ENCODE data around the gene LARGE1. TPM values are rescaled to one million over a fixed set of nuclear protein-coding genes. Genes with fewer than 3 reads are reported as not detected.

The LARGE1 gene
- polyA plus RNA-seq, 3 donors = 0.05 to 0.13 TPM; not detected in 1

GRCh38 chr22:33932997-33933396 lies 12.7 kb upstream of the LARGE1 start:
- Histone ChIP-seq H3K27ac (ENCODE audit: low read depth in 1 of 2, low read length in 2 of 2) (no peak overlapping the region), H3K9me3 (replicated peaks in 1 of 2; ENCODE audit: control insufficient read depth in 1 of 2, insufficient read depth in 1 of 2, low read length in 2 of 2) (no peaks in the 10 kb centered on the region), H3K27me3 (ENCODE audit: control insufficient read depth in 2 of 2, insufficient read depth in 2 of 2, low read length in 2 of 2) (no peaks in the 10 kb centered on the region), H3K4me1 (ENCODE audit: control insufficient read depth in 1 of 2, insufficient read depth in 2 of 2, low read length in 2 of 2) (no peaks in the 10 kb centered on the region), H3K4me2 (replicated peaks; ENCODE audit: extremely low read depth, low read length, poor library complexity, severe bottlenecking) (no peak overlapping the region), H3K79me2 (ENCODE audit: insufficient read depth, low read length) (no peaks in the 10 kb centered on the region), H3K4me3 (replicated peaks in 1 of 3; ENCODE audit: low read depth in 2 of 3, low read length in 3 of 3) (no peak overlapping the region), H3K9ac (ENCODE audit: insufficient read depth, low read length, poor library complexity, severe bottlenecking) (no peak overlapping the region), H2AFZ (ENCODE audit: insufficient read depth, low read depth, low read length, poor library complexity, severe bottlenecking) (no peak overlapping the region), H3K36me3 (replicated peaks in 1 of 2; ENCODE audit: control insufficient read depth in 1 of 2, insufficient read depth in 2 of 2, low read length in 2 of 2) (no peaks in the 10 kb centered on the region), H4K20me1 (ENCODE audit: insufficient read depth, low read length) (no peaks in the 10 kb centered on the region)
- peaks cover 0 to 8% (median 4%) of the 10 kb centered on the region in 7 donors for H3K9me3 Mint-ChIP-seq
- intact Hi-C loops (cut with micrococcal nuclease) = no loop called here
- WGBS (ENCODE audit: insufficient coverage) = 100% methylated on average over 1 of the region's 2 CpGs
- no peak overlapping the region for H3K27ac Mint-ChIP-seq
- peaks cover 0 to 9% (median 7%) of the 10 kb centered on the region in 3 donors for H3K27me3 Mint-ChIP-seq (ENCODE audit: low read depth in 3 of 3)
- H3K4me1 Mint-ChIP-seq = no peaks in the 10 kb centered on the region
- DNase-seq = no peak
- TF ChIP-seq CTCF (IDR thresholded peaks at IDR 0.05) = no peak
- H3K36me3 Mint-ChIP-seq = no peaks in the 10 kb centered on the region
- no peak overlapping the region for H3K4me3 Mint-ChIP-seq

- Mint-ChIP-seq H3K4me3 (no peak overlapping the region), H3K9me3 (peaks cover 0 to 7% (median 0%) of the 10 kb centered on the region in 7 donors), H3K27ac (no peak overlapping the region), H3K4me1 (no peaks in the 10 kb centered on the region), H3K36me3 (no peaks in the 10 kb centered on the region), H3K27me3 (ENCODE audit: low read depth in 3 of 3) (peaks cover 0 to 11% (median 8%) of the 10 kb centered on the region in 3 donors)
- Histone ChIP-seq H3K4me2 (replicated peaks; ENCODE audit: extremely low read depth, low read length, poor library complexity, severe bottlenecking) (no peak overlapping the region), H3K4me3 (replicated peaks in 1 of 3; ENCODE audit: low read depth in 2 of 3, low read length in 3 of 3) (no peak overlapping the region), H2AFZ (ENCODE audit: insufficient read depth, low read depth, low read length, poor library complexity, severe bottlenecking) (no peak overlapping the region), H3K9me3 (replicated peaks in 1 of 2; ENCODE audit: control insufficient read depth in 1 of 2, insufficient read depth in 1 of 2, low read length in 2 of 2) (no peaks in the 10 kb centered on the region), H3K27me3 (ENCODE audit: control insufficient read depth in 2 of 2, insufficient read depth in 2 of 2, low read length in 2 of 2) (no peaks in the 10 kb centered on the region), H3K27ac (ENCODE audit: low read depth in 1 of 2, low read length in 2 of 2) (no peak overlapping the region), H3K36me3 (replicated peaks in 1 of 2; ENCODE audit: control insufficient read depth in 1 of 2, insufficient read depth in 2 of 2, low read length in 2 of 2) (no peaks in the 10 kb centered on the region), H3K79me2 (ENCODE audit: insufficient read depth, low read length) (no peaks in the 10 kb centered on the region), H4K20me1 (ENCODE audit: insufficient read depth, low read length) (no peaks in the 10 kb centered on the region), H3K9ac (ENCODE audit: insufficient read depth, low read length, poor library complexity, severe bottlenecking) (no peak overlapping the region), H3K4me1 (ENCODE audit: control insufficient read depth in 1 of 2, insufficient read depth in 2 of 2, low read length in 2 of 2) (no peaks in the 10 kb centered on the region)
- intact Hi-C loops (cut with micrococcal nuclease) = no loop called here
- DNase-seq = no peak
- TF ChIP-seq CTCF (IDR thresholded peaks at IDR 0.05) = no peak
- no CpG with 5 or more reads among the region's 1 CpG for WGBS (ENCODE audit: insufficient coverage)
Measured at GRCh38 chr22:33931406-33931805, 11.1 kb upstream of the LARGE1 start.
